HepG2 (cell line): ENCODE data around the gene COL9A3. TPM values are rescaled to one million over a fixed set of nuclear protein-coding genes. Genes with fewer than 3 reads are reported as not detected.

ENCODE experiments used
- GZF1 ChIP-seq: sonication (generic); formaldehyde crosslinking; IDR thresholded peaks from 2 replicates; pipeline ENCODE4 v1.5.1; 2020; ENCODE audit warnings: mild to moderate bottlenecking, missing genetic modification reagents
- HDAC2 ChIP-seq: sonication (generic); formaldehyde crosslinking; IDR thresholded peaks from 2 replicates; pipeline ENCODE4 v1.4.0; 2020; ENCODE audit warnings: missing genetic modification reagents
- KDM3A ChIP-seq: IDR thresholded peaks from 2 replicates; pipeline ENCODE4 v1.6.1; 2018; ENCODE audit warnings: low read depth, missing compliant biosample characterization
- KLF11 ChIP-seq: IDR thresholded peaks from 2 replicates; pipeline ENCODE4 v1.6.1; 2016; ENCODE audit warnings: missing compliant biosample characterization
- POLR2A ChIP-seq, 2 experiments: IDR thresholded peaks; 2 replicates each; pipeline ENCODE4 v1.6.1; 2011; ENCODE audit warnings: low read depth in 2 of 2, low read length in 2 of 2, mild to moderate bottlenecking in 1 of 2, moderate library complexity in 1 of 2; ENCODE audit not compliant: insufficient read depth in 1 of 2
- RXRA ChIP-seq: sonication (generic); formaldehyde crosslinking; IDR thresholded peaks from 2 replicates; pipeline ENCODE4 v1.5.1; 2020; ENCODE audit warnings: missing genetic modification reagents
- ZNF746 ChIP-seq: sonication (generic); formaldehyde crosslinking; IDR thresholded peaks from 2 replicates; pipeline ENCODE4 v1.8.0; 2022; ENCODE audit warnings: mild to moderate bottlenecking, missing genetic modification reagents
- ZZZ3 ChIP-seq: sonication (generic); formaldehyde crosslinking; IDR thresholded peaks from 2 replicates; pipeline ENCODE4 v1.4.0; 2020; ENCODE audit warnings: missing genetic modification reagents, mild to moderate bottlenecking, borderline replicate concordance
- polyA plus RNA-seq, 8 experiments: library from polyadenylated mRNA; depleted of rRNA in 3 of 8; stranded (reverse) in 7 of 8; unstranded in 1 of 8; fragments of >200 nt; fragmentation: Illumina TruSeq in 4 of 8; extraction: Trizol in 4 of 8; gene quantifications; 2 replicates each; pipeline versions ENCODE4 v1.2.1 to v1.2.3, GENCODE V29; 2011 to 2016; ENCODE audit warnings: low read depth in 4 of 8, missing spikeins in 1 of 8, mixed read lengths in 1 of 8; ENCODE audit not compliant: insufficient read depth in 1 of 8
- total RNA-seq, 5 experiments: library from RNA; depleted of rRNA; stranded (reverse); fragments of >200 nt; fragmentation: Illumina TruSeq; extraction: Trizol; gene quantifications; 2 replicates each; pipeline ENCODE4 v1.2.3, GENCODE V29; 2016; ENCODE audit warnings: low read depth in 1 of 5
- TF ChIP-seq, protein P1 (sequence below): sonication (generic); formaldehyde crosslinking; IDR thresholded peaks from 2 replicates; pipeline ENCODE4 v1.4.0; 2020; ENCODE audit warnings: missing genetic modification reagents
- TF ChIP-seq, protein P2 (sequence below): sonication (generic); formaldehyde crosslinking; IDR thresholded peaks from 2 replicates; pipeline ENCODE4 v1.4.0; 2020; ENCODE audit warnings: missing genetic modification reagents
- TF ChIP-seq, protein P3 (sequence below): sonication (generic); formaldehyde crosslinking; IDR thresholded peaks from 2 replicates; pipeline ENCODE4 v1.9.0; 2021; ENCODE audit warnings: mild to moderate bottlenecking, missing genetic modification reagents
- TF ChIP-seq, protein P4 (sequence below): sonication (generic); formaldehyde crosslinking; IDR thresholded peaks from 2 replicates; pipeline ENCODE4 v1.8.1; 2022; ENCODE audit warnings: low read depth, mild to moderate bottlenecking, missing genetic modification reagents

COL9A3 gene
- total and polyA plus RNA-seq, 2 of the 13 experiments (the other 11 are each of a cell fraction or from before 2014, with no cell fraction given), result 155 to 204 TPM

DNA sequence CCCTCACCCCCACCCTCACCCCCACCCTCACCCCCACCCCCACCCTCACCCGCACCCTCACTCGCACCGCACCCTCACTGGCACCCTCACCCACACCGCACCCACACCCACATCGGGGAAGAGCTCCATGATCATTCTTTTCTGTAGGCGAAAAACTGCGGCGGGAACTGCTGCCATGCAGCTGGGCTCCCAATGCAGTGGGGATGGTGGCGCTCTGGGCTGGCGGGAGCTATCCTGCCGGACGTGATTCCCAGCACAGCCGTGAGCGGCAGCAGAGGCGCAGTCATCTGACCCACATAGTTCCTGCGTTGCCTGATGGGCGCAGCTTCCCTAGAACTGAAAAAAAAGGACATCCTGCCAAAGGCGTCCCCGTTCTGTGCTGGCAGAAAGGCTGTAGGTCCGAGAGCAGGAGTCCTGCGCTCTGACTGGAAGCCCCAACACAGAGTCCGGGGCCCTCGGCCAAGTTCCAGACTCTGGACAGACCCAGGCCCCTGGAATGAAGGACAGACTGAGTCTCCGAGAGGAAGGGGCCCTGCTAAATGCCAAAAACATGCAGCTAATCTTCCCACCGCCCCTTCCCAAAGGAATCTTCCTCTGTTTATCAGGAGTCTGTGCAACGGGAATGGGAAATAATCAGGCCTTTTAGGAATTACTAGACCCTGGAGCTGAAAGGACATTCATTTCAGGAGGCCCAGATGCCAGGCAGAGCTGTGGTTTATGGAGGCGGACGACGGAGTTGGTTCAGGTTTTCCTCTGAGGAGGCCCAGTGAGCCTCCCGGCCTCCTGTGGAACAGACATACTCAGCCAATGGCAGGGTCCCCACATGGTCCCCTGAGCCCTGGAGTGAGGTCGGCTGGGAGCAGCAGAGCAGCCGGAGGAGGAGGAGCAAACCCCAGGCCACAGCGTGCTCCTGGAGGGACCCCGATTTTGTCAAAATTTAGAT lies 58.8 kb downstream of the COL9A3 start (continued):
- TF ChIP-seq, protein P1, sequence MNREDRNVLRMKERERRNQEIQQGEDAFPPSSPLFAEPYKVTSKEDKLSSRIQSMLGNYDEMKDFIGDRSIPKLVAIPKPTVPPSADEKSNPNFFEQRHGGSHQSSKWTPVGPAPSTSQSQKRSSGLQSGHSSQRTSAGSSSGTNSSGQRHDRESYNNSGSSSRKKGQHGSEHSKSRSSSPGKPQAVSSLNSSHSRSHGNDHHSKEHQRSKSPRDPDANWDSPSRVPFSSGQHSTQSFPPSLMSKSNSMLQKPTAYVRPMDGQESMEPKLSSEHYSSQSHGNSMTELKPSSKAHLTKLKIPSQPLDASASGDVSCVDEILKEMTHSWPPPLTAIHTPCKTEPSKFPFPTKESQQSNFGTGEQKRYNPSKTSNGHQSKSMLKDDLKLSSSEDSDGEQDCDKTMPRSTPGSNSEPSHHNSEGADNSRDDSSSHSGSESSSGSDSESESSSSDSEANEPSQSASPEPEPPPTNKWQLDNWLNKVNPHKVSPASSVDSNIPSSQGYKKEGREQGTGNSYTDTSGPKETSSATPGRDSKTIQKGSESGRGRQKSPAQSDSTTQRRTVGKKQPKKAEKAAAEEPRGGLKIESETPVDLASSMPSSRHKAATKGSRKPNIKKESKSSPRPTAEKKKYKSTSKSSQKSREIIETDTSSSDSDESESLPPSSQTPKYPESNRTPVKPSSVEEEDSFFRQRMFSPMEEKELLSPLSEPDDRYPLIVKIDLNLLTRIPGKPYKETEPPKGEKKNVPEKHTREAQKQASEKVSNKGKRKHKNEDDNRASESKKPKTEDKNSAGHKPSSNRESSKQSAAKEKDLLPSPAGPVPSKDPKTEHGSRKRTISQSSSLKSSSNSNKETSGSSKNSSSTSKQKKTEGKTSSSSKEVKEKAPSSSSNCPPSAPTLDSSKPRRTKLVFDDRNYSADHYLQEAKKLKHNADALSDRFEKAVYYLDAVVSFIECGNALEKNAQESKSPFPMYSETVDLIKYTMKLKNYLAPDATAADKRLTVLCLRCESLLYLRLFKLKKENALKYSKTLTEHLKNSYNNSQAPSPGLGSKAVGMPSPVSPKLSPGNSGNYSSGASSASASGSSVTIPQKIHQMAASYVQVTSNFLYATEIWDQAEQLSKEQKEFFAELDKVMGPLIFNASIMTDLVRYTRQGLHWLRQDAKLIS (CRISPR knock-in tag), result no peak
- TF ChIP-seq, protein P2, sequence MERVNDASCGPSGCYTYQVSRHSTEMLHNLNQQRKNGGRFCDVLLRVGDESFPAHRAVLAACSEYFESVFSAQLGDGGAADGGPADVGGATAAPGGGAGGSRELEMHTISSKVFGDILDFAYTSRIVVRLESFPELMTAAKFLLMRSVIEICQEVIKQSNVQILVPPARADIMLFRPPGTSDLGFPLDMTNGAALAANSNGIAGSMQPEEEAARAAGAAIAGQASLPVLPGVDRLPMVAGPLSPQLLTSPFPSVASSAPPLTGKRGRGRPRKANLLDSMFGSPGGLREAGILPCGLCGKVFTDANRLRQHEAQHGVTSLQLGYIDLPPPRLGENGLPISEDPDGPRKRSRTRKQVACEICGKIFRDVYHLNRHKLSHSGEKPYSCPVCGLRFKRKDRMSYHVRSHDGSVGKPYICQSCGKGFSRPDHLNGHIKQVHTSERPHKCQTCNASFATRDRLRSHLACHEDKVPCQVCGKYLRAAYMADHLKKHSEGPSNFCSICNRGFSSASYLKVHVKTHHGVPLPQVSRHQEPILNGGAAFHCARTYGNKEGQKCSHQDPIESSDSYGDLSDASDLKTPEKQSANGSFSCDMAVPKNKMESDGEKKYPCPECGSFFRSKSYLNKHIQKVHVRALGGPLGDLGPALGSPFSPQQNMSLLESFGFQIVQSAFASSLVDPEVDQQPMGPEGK (CRISPR knock-in tag), result peak; percentile 81
- TF ChIP-seq ZNF746, result peak; percentile 60; the same call in 1 of the 2 replicates
- TF ChIP-seq HDAC2 (CRISPR knock-in tag), result peak; percentile 85
- TF ChIP-seq POLR2A (IDR thresholded peaks at IDR 0.05; ENCODE audit: insufficient read depth in 1 of 2, low read depth in 2 of 2, low read length in 2 of 2), result peak in 1 of 2 experiments; percentile 59; a peak in 2 of 4 replicates
- TF ChIP-seq KLF11 (CRISPR knock-in tag), result no peak; the same call in 1 of the 2 replicates
- peak; percentile 60; the same call in 1 of the 2 replicates for TF ChIP-seq RXRA (CRISPR knock-in tag)
- TF ChIP-seq, protein P3, sequence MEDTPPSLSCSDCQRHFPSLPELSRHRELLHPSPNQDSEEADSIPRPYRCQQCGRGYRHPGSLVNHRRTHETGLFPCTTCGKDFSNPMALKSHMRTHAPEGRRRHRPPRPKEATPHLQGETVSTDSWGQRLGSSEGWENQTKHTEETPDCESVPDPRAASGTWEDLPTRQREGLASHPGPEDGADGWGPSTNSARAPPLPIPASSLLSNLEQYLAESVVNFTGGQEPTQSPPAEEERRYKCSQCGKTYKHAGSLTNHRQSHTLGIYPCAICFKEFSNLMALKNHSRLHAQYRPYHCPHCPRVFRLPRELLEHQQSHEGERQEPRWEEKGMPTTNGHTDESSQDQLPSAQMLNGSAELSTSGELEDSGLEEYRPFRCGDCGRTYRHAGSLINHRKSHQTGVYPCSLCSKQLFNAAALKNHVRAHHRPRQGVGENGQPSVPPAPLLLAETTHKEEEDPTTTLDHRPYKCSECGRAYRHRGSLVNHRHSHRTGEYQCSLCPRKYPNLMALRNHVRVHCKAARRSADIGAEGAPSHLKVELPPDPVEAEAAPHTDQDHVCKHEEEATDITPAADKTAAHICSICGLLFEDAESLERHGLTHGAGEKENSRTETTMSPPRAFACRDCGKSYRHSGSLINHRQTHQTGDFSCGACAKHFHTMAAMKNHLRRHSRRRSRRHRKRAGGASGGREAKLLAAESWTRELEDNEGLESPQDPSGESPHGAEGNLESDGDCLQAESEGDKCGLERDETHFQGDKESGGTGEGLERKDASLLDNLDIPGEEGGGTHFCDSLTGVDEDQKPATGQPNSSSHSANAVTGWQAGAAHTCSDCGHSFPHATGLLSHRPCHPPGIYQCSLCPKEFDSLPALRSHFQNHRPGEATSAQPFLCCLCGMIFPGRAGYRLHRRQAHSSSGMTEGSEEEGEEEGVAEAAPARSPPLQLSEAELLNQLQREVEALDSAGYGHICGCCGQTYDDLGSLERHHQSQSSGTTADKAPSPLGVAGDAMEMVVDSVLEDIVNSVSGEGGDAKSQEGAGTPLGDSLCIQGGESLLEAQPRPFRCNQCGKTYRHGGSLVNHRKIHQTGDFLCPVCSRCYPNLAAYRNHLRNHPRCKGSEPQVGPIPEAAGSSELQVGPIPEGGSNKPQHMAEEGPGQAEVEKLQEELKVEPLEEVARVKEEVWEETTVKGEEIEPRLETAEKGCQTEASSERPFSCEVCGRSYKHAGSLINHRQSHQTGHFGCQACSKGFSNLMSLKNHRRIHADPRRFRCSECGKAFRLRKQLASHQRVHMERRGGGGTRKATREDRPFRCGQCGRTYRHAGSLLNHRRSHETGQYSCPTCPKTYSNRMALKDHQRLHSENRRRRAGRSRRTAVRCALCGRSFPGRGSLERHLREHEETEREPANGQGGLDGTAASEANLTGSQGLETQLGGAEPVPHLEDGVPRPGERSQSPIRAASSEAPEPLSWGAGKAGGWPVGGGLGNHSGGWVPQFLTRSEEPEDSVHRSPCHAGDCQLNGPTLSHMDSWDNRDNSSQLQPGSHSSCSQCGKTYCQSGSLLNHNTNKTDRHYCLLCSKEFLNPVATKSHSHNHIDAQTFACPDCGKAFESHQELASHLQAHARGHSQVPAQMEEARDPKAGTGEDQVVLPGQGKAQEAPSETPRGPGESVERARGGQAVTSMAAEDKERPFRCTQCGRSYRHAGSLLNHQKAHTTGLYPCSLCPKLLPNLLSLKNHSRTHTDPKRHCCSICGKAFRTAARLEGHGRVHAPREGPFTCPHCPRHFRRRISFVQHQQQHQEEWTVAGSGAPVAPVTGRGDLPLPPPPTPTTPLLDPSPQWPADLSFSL (CRISPR knock-in tag), result no peak
- TF ChIP-seq, protein P4, sequence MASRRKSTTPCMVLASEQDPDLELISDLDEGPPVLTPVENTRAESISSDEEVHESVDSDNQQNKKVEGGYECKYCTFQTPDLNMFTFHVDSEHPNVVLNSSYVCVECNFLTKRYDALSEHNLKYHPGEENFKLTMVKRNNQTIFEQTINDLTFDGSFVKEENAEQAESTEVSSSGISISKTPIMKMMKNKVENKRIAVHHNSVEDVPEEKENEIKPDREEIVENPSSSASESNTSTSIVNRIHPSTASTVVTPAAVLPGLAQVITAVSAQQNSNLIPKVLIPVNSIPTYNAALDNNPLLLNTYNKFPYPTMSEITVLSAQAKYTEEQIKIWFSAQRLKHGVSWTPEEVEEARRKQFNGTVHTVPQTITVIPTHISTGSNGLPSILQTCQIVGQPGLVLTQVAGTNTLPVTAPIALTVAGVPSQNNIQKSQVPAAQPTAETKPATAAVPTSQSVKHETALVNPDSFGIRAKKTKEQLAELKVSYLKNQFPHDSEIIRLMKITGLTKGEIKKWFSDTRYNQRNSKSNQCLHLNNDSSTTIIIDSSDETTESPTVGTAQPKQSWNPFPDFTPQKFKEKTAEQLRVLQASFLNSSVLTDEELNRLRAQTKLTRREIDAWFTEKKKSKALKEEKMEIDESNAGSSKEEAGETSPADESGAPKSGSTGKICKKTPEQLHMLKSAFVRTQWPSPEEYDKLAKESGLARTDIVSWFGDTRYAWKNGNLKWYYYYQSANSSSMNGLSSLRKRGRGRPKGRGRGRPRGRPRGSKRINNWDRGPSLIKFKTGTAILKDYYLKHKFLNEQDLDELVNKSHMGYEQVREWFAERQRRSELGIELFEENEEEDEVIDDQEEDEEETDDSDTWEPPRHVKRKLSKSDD (CRISPR knock-in tag), result peak; percentile 70; the same call in 1 of the 2 replicates
- peak; percentile 69; the same call in 1 of the 2 replicates for TF ChIP-seq ZZZ3
- TF ChIP-seq GZF1 (CRISPR knock-in tag), result 0 out of 2 replicates have a peak, but pooled peaks have one; percentile 60
- TF ChIP-seq KDM3A (CRISPR knock-in tag), result 0 out of 2 replicates have a peak, but pooled peaks have one; percentile 27
